Thyroid gland (tissue), 4 donors: ENCODE results near the gene NOC4L. TPM values are rescaled to one million over a fixed set of nuclear protein-coding genes. Genes with fewer than 3 reads are reported as not detected.
A peak's percentile ranks its signal among the peaks of the same experiment; 100 is the strongest.

Source experiments
- DNase-seq, 2 donors: peaks; one replicate each; pipeline ENCODE4 v3.0.0-alpha.2; 2019
- H3K27ac ChIP-seq, 3 donors: fragments of 200-600 bp; sonication (generic); 1 replicate in 2 of 3; 2 replicates in 1 of 3; pipeline ENCODE4 v1.5.1; 2016 to 2019; ENCODE audit warnings: mild to moderate bottlenecking in 1 of 3, moderate library complexity in 1 of 3
- H3K27me3 ChIP-seq: fragments of 200-600 bp; sonication (generic); one replicate; pipeline ENCODE4 v1.5.1; 2019
- H3K36me3 ChIP-seq, 2 donors: fragments of 200-600 bp; sonication (generic); one replicate each; pipeline ENCODE4 v1.5.1; 2016 to 2019
- H3K4me1 ChIP-seq, 2 donors: fragments of 200-600 bp; sonication (generic); one replicate each; pipeline ENCODE4 v1.5.1; 2017 to 2019
- H3K4me3 ChIP-seq, 3 donors: fragments of 200-600 bp; sonication (generic); replicated peaks in 1 of 3; 1 replicate in 2 of 3; 2 replicates in 1 of 3; pipeline ENCODE4 v1.5.1; 2016; ENCODE audit warnings: mild to moderate bottlenecking in 1 of 3
- H3K9me3 ChIP-seq: fragments of 200-600 bp; sonication (generic); one replicate; pipeline ENCODE4 v1.5.1; 2017
- POLR2A ChIP-seq, 2 donors: fragments of 450-650 bp; IDR thresholded peaks; one replicate each; pipeline ENCODE4 v1.6.1; 2017; ENCODE audit warnings: antibody characterized with exemption in 2 of 2, mild to moderate bottlenecking in 2 of 2, moderate library complexity in 1 of 2
- WGBS, 2 donors: methylation state at CpG; one replicate each; pipeline ENCODE4 v1.1.5; 2017; 5-methylcytosine and 5-hydroxymethylcytosine counted together
- intact Hi-C: fragments of 100-400 bp; cut with DNase I; formaldehyde crosslinking; loops from one replicate; pipeline ENCODE4 v1.15.1; 2023
- total RNA-seq, 4 donors: library from RNA; depleted of rRNA; stranded (reverse); fragments of >200 nt; gene quantifications; one replicate each; pipeline ENCODE4 v1.2.3, GENCODE V29; 2016
- TF ChIP-seq, protein P1 (sequence below), 6 experiments: fragments of 200-600 bp in 3 of 6; fragments of 450-650 bp in 3 of 6; sonication (generic) in 3 of 6; IDR thresholded peaks; one replicate each; pipeline ENCODE4 v1.5.1; 2016 to 2019; ENCODE audit warnings: antibody characterized with exemption in 6 of 6, mild to moderate bottlenecking in 2 of 6, inconsistent platforms in 1 of 6, moderate library complexity in 1 of 6

The NOC4L gene
- total RNA-seq, 4 donors from 2014 or later: 9.3 to 22.4 (median 10.1) TPM

DNA sequence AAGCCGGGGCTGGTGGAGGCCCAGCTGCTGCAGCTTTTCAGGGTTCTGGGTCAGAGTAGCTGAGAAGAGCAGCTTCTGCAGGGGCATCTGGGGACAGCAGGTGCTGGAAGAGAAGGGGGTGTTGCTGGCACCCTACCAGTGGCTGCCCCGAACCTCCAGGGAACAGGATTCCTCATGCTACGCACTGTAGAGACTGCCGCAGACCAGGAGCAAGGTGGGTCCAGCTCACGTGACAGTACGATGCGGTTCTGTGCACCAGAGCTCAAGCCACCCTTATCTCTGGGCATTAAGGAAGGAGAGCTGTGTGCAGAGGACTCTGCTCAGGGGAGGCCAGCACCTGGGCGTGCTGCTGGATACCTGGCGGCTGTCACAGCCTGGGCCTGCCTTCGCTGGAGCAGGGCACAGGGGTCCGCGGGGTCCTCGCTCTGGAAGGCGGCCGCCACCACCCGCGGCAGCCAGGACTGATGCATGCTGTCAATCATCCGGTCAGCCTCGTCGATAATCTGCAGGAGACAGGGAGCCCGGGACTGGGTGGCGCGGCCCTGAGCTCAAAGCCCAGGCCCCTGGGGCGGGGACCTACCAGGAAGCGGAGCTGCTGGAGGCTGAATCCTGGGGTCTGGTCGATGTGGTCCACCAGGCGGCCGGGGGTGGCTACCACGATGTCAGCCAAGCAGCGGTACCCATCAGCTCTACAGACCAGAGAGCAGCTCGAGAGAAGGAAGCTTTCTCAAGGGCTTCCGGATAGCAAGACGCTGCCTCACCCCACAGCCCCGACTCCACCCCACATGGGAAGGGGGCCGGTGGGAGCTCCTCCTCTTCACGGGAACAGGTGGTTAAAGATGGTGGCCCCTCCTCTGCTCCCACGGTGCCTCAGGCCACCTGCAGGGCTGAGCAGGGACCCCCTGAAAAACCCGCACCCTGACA lies 3.1 kb upstream of the NOC4L start:
- peak in 1 of 2 donors; percentile 1 for DNase-seq
- peaks cover 32 to 37% of the 10 kb centered on the region in 2 donors for H3K36me3 ChIP-seq
- no peak overlapping the region for H3K4me3 ChIP-seq
- intact Hi-C loops: loop anchor here (10.0 kb wide), 2 partner anchors 56 to 354 kb away; partner anchors contain the start of gene FBRSL1
- H3K27ac ChIP-seq: no peak overlapping the region
- no peaks in the 10 kb centered on the region for H3K27me3 ChIP-seq
- TF ChIP-seq, protein P1, sequence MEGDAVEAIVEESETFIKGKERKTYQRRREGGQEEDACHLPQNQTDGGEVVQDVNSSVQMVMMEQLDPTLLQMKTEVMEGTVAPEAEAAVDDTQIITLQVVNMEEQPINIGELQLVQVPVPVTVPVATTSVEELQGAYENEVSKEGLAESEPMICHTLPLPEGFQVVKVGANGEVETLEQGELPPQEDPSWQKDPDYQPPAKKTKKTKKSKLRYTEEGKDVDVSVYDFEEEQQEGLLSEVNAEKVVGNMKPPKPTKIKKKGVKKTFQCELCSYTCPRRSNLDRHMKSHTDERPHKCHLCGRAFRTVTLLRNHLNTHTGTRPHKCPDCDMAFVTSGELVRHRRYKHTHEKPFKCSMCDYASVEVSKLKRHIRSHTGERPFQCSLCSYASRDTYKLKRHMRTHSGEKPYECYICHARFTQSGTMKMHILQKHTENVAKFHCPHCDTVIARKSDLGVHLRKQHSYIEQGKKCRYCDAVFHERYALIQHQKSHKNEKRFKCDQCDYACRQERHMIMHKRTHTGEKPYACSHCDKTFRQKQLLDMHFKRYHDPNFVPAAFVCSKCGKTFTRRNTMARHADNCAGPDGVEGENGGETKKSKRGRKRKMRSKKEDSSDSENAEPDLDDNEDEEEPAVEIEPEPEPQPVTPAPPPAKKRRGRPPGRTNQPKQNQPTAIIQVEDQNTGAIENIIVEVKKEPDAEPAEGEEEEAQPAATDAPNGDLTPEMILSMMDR (IDR thresholded peaks at IDR 0.05): no peak
- no peak for TF ChIP-seq POLR2A (IDR thresholded peaks at IDR 0.05)
- 89 to 98% methylated on average over 16 to 19 of the region's 38 CpGs for WGBS, 2 donors
- peaks cover 18 to 21% of the 10 kb centered on the region in 2 donors for H3K4me1 ChIP-seq
- no peaks in the 10 kb centered on the region for H3K9me3 ChIP-seq

DNA sequence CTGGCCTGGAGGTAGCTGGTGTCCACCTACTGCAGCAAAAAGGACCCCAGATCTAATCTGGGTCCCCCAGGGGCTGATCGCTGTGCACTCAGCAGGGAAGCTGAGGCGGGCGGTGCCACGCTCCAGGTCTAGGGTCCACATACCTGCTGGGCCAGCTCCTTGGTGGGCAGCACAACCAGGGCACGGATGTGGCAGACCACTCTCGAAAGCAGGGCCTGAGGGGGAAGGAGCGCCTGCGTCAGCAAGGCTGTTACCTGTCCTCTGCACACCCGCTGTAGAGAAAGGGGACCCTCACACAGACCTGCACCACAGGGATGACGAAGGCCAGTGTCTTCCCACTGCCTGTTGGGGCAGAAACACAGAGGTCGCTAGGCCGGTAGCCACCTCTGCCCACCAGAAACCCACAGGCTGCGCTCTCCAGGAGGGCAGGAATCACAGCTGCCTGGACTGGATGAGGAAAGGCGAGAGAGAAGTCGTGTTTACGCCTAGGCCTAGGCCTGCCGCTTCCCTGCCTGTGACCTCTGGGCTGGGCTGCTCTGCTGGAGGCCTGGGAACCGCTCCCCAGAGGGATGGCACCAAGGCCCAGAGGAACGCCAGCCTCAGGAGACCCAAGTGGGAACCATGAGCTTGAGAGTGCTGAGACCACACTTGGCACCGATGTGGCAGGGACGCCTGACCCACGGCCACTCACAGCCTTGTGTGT lies 2.1 kb upstream of the NOC4L start:
- Histone ChIP-seq H3K4me1 (peaks cover 18 to 21% of the 10 kb centered on the region in 2 donors), H3K9me3 (no peaks in the 10 kb centered on the region), H3K36me3 (peaks cover 32 to 37% of the 10 kb centered on the region in 2 donors), H3K27me3 (no peaks in the 10 kb centered on the region), H3K4me3 (no peak overlapping the region), H3K27ac (no peak overlapping the region)
- peak in 1 of 2 donors; percentile 3 for DNase-seq
- no peak for TF ChIP-seq POLR2A (IDR thresholded peaks at IDR 0.05)
- TF ChIP-seq, protein P1 (IDR thresholded peaks at IDR 0.05): no peak
- intact Hi-C loops: loop anchor here (10.0 kb wide), 2 partner anchors 57 to 353 kb away; partner anchors contain the start of gene FBRSL1
- 96 to 97% methylated on average over 11 to 20 of the region's 22 CpGs for WGBS, 2 donors

DNA sequence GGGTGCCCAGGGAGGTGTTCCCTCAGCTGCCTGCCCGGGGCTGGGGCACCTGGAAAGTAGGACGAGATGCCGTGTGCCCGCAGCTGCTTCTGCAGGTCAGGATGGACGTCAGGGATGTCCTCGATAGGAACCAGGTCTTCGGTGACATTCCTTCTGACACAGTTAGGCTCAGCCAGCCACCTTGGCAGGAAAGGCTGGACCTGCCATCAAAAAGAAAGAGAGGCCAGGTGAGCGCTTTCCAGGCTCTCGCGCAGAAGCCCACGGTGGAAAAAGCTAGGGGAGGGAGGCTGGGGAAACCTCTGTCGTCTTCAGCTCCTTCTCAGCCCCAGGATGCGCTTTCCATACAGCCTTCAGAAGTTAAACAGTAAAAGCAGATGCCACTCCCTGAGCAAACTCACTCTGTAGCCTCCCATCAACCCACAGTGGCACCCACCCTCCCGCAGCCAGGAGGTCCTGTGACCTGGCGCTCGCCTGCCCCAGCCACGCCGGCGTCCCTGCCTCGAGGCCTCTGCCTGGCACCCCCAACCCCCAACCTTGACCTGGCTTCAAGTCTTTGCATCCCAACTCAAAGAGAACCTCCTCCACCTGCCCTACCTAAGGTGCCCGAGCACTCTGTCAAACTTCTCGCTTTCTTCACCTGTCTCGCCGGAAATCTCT lies 1.4 kb upstream of the NOC4L start:
- peaks cover 18 to 21% of the 10 kb centered on the region in 2 donors for H3K4me1 ChIP-seq
- WGBS, 2 donors: 79 to 86% methylated on average over 23 of the region's 24 CpGs
- H3K27me3 ChIP-seq: no peaks in the 10 kb centered on the region
- H3K9me3 ChIP-seq: no peaks in the 10 kb centered on the region
- TF ChIP-seq, protein P1 (IDR thresholded peaks at IDR 0.05): no peak
- no peak for TF ChIP-seq POLR2A (IDR thresholded peaks at IDR 0.05)
- H3K36me3 ChIP-seq: peaks cover 32 to 37% of the 10 kb centered on the region in 2 donors
- no peak overlapping the region for H3K27ac ChIP-seq
- H3K4me3 ChIP-seq: peak overlapping the region in 1 of 3 donors; percentile 92
- peak in 1 of 2 donors; percentile 4 for DNase-seq
- intact Hi-C loops: loop anchor here (10.0 kb wide), 2 partner anchors 58 to 352 kb away; partner anchors contain the start of gene FBRSL1

DNA sequence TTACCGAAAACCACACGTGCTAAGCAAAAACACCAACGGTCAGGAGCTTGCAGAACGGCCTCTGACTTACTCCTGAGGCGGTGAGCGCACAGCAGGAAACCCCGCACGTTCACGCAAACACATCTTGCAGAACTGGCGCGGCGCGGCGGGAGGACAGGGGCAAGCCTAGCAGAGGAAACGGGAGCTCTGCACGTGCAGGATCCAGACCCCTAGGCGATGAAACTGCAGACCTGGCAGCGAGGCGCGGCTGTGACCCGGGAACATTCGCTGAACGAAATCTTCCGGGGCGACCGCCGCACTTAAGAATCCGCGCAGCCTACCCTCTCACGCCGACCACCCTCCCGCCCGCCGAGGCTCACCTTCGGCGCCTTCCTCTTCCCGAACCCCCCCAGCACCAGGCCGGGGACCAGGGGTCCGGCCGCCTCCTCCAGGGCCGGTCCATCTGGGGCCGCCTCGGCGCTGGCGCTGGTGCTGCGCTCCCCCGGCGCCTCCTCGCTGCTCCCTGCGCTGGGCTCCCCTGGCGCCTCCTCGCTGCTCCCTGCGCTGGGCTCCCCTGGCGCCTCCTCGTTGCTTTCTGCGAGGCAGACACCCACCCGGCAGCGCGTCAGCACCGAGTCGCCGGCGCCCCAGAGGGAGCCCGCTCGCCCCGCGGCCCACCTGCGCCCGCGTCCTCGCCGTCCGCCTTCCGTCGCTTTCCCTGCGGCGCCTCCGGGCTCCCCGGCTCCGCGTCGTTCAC lies 753 bp upstream of the NOC4L start:
- Histone ChIP-seq H3K9me3 (no peaks in the 10 kb centered on the region), H3K27me3 (no peaks in the 10 kb centered on the region), H3K27ac (no peak overlapping the region), H3K36me3 (peaks cover 32 to 36% of the 10 kb centered on the region in 2 donors), H3K4me1 (peaks cover 18 to 21% of the 10 kb centered on the region in 2 donors), H3K4me3 (peak overlapping the region; percentile 45 to 92 (median 53))
- DNase-seq: peak in 1 of 2 donors; percentile 26
- intact Hi-C loops: loop anchor here (10.0 kb wide), 2 partner anchors 59 to 351 kb away; partner anchors contain the start of gene FBRSL1
- WGBS, 2 donors: 7 to 9% methylated on average over 21 to 23 of the region's 82 CpGs
- no peak for TF ChIP-seq POLR2A (IDR thresholded peaks at IDR 0.05)
- TF ChIP-seq, protein P1 (IDR thresholded peaks at IDR 0.05): no peak
